Sigmoid colon (tissue), 7 donors: ENCODE results near the gene IQSEC3. TPM values are rescaled to one million over a fixed set of nuclear protein-coding genes. Genes with fewer than 3 reads are reported as not detected.

Experiments used
- DNase-seq: peaks from one replicate; pipeline ENCODE4 v3.0.0-alpha.2; 2019
- H3K27ac ChIP-seq, 4 donors: fragments of 200-600 bp; sonication (generic); one replicate each; pipeline ENCODE4 v1.5.1; 2016 to 2019; ENCODE audit warnings: mild to moderate bottlenecking in 1 of 4
- H3K27me3 ChIP-seq, 3 donors: fragments of 200-600 bp; sonication (generic); one replicate each; pipeline ENCODE4 v1.5.1; 2019; ENCODE audit warnings: mild to moderate bottlenecking in 1 of 3
- H3K36me3 ChIP-seq, 4 donors: fragments of 200-600 bp; sonication (generic); one replicate each; pipeline ENCODE4 v1.5.1; 2016 to 2019
- H3K4me1 ChIP-seq, 4 donors: fragments of 200-600 bp; sonication (generic); one replicate each; pipeline ENCODE4 v1.5.1; 2017 to 2019
- H3K4me3 ChIP-seq, 4 donors: fragments of 200-600 bp; sonication (generic); one replicate each; pipeline ENCODE4 v1.5.1; 2017 to 2019; ENCODE audit warnings: mild to moderate bottlenecking in 2 of 4, moderate library complexity in 1 of 4
- H3K9me3 ChIP-seq, 4 donors: fragments of 200-600 bp in 3 of 4; sonication (generic) in 3 of 4; one replicate each; pipeline versions ENCODE4 v1.5.1 to v1.6.1; 2013 to 2019
- CTCF ChIP-seq, 4 experiments: fragments of 450-650 bp in 3 of 4; fragments of 200-600 bp in 1 of 4; IDR thresholded peaks; one replicate each; pipeline ENCODE4 v1.5.1; 2016 to 2019; ENCODE audit warnings: antibody characterized with exemption in 4 of 4, mild to moderate bottlenecking in 3 of 4, moderate library complexity in 2 of 4
- EP300 ChIP-seq, 4 donors: sonication (generic); formaldehyde crosslinking; IDR thresholded peaks; one replicate each; pipeline ENCODE4 v1.6.1; 2017; ENCODE audit warnings: antibody characterized with exemption in 4 of 4
- POLR2A ChIP-seq, 2 donors: fragments of 450-650 bp; IDR thresholded peaks; one replicate each; pipeline ENCODE4 v1.6.1; 2016; ENCODE audit warnings: antibody characterized with exemption in 2 of 2, mild to moderate bottlenecking in 2 of 2, moderate library complexity in 2 of 2
- POLR2AphosphoS5 ChIP-seq, 4 donors: sonication (generic); formaldehyde crosslinking; IDR thresholded peaks; one replicate each; pipeline ENCODE4 v1.6.1; 2017; ENCODE audit warnings: antibody characterized with exemption in 4 of 4
- WGBS, 2 donors: extraction: QIAGEN DNeasy Blood & Tissue Kit; methylation state at CpG; one replicate each; pipeline ENCODE4 v1.1.7; 2013; 5-methylcytosine and 5-hydroxymethylcytosine counted together
- intact Hi-C: fragments of 100-400 bp; cut with DNase I; formaldehyde crosslinking; loops from one replicate; pipeline ENCODE4 v1.15.1; 2023
- polyA plus RNA-seq, 3 donors: library from polyadenylated mRNA; stranded (reverse); fragments of 200-250 nt; gene quantifications; one replicate each; pipeline ENCODE4 v1.2.3, GENCODE V29; 2013
- total RNA-seq, 4 donors: library from RNA; depleted of rRNA; stranded (reverse); fragments of >200 nt; gene quantifications; one replicate each; pipeline ENCODE4 v1.1.0, GENCODE V29; 2016
- donor health status: healthy with polysubstance abuse.
- donor health status: Bipolar disorder and iron deficiency.
- donor health status: healthy.

Gene IQSEC3
- total and polyA plus RNA-seq, 7 donors: under 0.01 to 2.2 (median 0.54) TPM; not detected in 1

DNA sequence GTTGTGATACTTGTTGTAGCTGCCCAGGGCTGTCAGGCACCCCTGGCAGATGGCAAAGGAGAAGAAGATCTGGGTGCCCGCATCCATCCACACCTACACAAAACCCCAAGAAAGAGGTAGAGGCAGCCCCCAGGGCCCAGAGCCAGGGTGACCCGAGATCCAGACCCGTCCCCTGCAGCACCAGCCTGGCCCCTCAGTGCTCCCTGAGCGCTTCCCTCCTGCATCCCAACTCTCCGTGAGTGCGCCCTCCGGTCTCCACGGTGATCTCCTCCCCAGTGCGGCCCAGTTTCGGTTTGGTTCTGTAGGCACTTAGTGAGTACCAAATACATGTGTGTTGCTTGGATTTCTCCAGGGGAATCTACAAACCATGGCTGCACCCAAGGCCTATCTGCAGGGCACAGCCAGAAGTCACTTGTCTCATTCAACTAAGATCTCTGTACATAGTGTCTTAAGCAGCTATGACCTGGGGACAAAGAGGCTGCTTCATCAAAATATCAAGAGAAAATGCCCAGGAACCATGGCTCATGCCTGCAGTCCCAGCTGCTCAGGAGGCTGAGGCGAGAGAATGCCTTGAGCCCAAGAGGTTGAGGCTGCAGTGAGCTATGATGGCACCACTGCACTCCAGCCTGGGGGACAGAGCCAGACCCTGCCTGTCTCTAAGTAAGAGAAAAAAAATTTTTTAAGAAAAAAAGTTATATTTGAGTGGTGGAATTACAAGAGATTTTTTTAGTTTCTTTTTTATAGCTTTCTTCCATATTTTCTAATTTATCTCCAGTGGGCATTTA lies 131.5 kb downstream of the IQSEC3 start:
- no peak for DNase-seq
- 91 to 92% methylated on average over 11 of the region's 11 CpGs for WGBS, 2 donors
- intact Hi-C loops: no loop called here
- no peak overlapping the region for H3K27ac ChIP-seq
- H3K36me3 ChIP-seq: no peaks in the 10 kb centered on the region
- no peak overlapping the region for H3K4me3 ChIP-seq
- H3K4me1 ChIP-seq: peaks cover 0 to under 1% (median 0%) of the 10 kb centered on the region in 4 donors
- peaks cover 0 to 66% (median under 1%) of the 10 kb centered on the region in 3 donors for H3K27me3 ChIP-seq
- TF ChIP-seq POLR2A (IDR thresholded peaks at IDR 0.05) (no peak), EP300 (IDR thresholded peaks at IDR 0.05) (no peak), POLR2AphosphoS5 (IDR thresholded peaks at IDR 0.05) (no peak), CTCF (IDR thresholded peaks at IDR 0.05) (no peak)
- H3K9me3 ChIP-seq: no peaks in the 10 kb centered on the region

DNA sequence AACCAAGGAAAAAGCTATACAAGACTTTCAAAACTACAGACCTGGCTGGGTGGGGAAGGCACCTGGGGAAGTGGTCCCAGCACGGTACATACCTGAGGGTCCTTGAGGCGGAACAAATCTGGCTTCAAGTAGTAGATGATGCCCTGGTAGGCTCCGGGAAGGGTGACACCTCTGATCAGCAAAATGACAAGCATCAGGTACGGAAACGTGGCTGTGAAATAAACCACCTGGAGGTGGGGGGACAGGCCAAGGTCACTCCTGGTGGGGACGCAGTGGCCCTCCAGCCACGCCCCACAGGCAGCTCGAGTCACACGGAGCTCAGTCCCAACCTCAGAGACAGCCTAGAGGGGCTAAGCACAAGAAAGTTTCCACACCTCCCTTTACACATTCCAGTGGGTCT lies 132.1 kb downstream of the IQSEC3 start:
- Histone ChIP-seq H3K4me3 (no peak overlapping the region), H3K9me3 (no peaks in the 10 kb centered on the region), H3K27ac (no peak overlapping the region), H3K36me3 (no peaks in the 10 kb centered on the region), H3K4me1 (peaks cover 0 to 6% (median 4%) of the 10 kb centered on the region in 4 donors), H3K27me3 (peaks cover 0 to 66% (median 6%) of the 10 kb centered on the region in 3 donors)
- 34 to 64% methylated on average over 9 of the region's 9 CpGs for WGBS, 2 donors
- DNase-seq: no peak
- TF ChIP-seq CTCF (IDR thresholded peaks at IDR 0.05) (no peak), POLR2AphosphoS5 (IDR thresholded peaks at IDR 0.05) (no peak), POLR2A (IDR thresholded peaks at IDR 0.05) (no peak), EP300 (IDR thresholded peaks at IDR 0.05) (no peak)
- intact Hi-C loops: no loop called here

DNA sequence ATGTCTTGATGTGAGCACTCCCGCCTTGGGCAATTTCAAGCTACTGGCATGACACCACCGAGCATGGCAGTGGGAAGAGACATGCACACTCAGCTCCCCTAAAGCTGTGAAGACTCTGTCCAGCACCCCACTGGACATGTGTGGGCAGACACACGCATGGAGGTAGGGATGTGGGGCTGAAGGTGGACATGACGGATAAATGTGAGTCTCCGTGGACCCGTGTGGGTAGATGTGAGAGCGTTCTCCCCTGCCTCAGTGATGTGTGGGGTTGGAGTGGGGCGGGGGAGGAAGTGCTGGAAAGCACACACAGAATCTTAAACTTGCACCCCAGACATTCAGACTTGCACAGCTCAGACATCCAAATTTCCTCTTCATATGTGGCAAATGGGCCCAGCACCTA lies 134.8 kb downstream of the IQSEC3 start:
- H3K27ac ChIP-seq: no peak overlapping the region
- H3K9me3 ChIP-seq: no peaks in the 10 kb centered on the region
- peaks cover 0 to 15% (median 12%) of the 10 kb centered on the region in 4 donors for H3K4me1 ChIP-seq
- no peak for DNase-seq
- peaks cover 2 to 70% (median 18%) of the 10 kb centered on the region in 3 donors for H3K27me3 ChIP-seq
- intact Hi-C loops: no loop called here
- no peak overlapping the region for H3K4me3 ChIP-seq
- 79 to 86% methylated on average over 8 of the region's 8 CpGs for WGBS, 2 donors
- TF ChIP-seq POLR2AphosphoS5 (IDR thresholded peaks at IDR 0.05): no peak
- no peak for TF ChIP-seq POLR2A (IDR thresholded peaks at IDR 0.05)
- no peak for TF ChIP-seq EP300 (IDR thresholded peaks at IDR 0.05)
- no peak for TF ChIP-seq CTCF (IDR thresholded peaks at IDR 0.05)
- no peaks in the 10 kb centered on the region for H3K36me3 ChIP-seq

GRCh38 chr12:202081-202731 lies 135.6 kb downstream of the IQSEC3 start:
- DNase-seq: no peak
- peaks cover 0 to 15% (median 12%) of the 10 kb centered on the region in 4 donors for H3K4me1 ChIP-seq
- WGBS, 2 donors: 59% methylated on average over 15 of the region's 15 CpGs

More at GRCh38 chr12:202081-202731, 135.6 kb downstream of the IQSEC3 start:
- Histone ChIP-seq H3K9me3 (no peaks in the 10 kb centered on the region), H3K27me3 (peaks cover 2 to 74% (median 18%) of the 10 kb centered on the region in 3 donors), H3K36me3 (no peaks in the 10 kb centered on the region), H3K27ac (no peak overlapping the region), H3K4me3 (no peak overlapping the region)
- intact Hi-C loops: no loop called here
- TF ChIP-seq EP300 (IDR thresholded peaks at IDR 0.05) (no peak), POLR2AphosphoS5 (IDR thresholded peaks at IDR 0.05) (no peak), CTCF (IDR thresholded peaks at IDR 0.05) (no peak), POLR2A (IDR thresholded peaks at IDR 0.05) (no peak)
